Astrocyte (in vitro differentiated cells and primary cell): ENCODE measurements around the gene FAM171A2. TPM values are rescaled to one million over a fixed set of nuclear protein-coding genes. Genes with fewer than 3 reads are reported as not detected.

Experiments
- DNase-seq: peaks from one replicate; pipeline ENCODE4 v3.0.0-alpha.2; 2010; ENCODE audit warnings: low read depth
- FAIRE-seq: peaks from 2 replicates; lab custom pipeline; 2011; peaks lifted over from hg19 to GRCh38; lab: Jason Lieb, UNC
- H2AFZ ChIP-seq: 2 replicates; pipeline ENCODE4 v1.6.0; 2012; ENCODE audit warnings: low read depth, low read length, inconsistent platforms
- H3K27ac ChIP-seq: 2 replicates; pipeline ENCODE4 v1.5.1; 2011; ENCODE audit warnings: low read depth, low read length, inconsistent platforms
- H3K27me3 ChIP-seq: 2 replicates; pipeline ENCODE4 v1.6.0; 2011; ENCODE audit warnings: low read length, inconsistent platforms; ENCODE audit not compliant: insufficient read depth
- H3K36me3 ChIP-seq: 2 replicates; pipeline ENCODE4 v1.5.1; 2011; ENCODE audit warnings: low read length, inconsistent platforms; ENCODE audit not compliant: insufficient read depth
- H3K4me1 ChIP-seq: 2 replicates; pipeline ENCODE4 v1.5.1; 2011; ENCODE audit warnings: low read length, inconsistent platforms; ENCODE audit not compliant: insufficient read depth
- H3K4me2 ChIP-seq: 2 replicates; pipeline ENCODE4 v1.6.0; 2012; ENCODE audit warnings: low read length, inconsistent platforms
- H3K4me3 ChIP-seq: 2 replicates; pipeline ENCODE4 v1.5.1; 2011; ENCODE audit warnings: low read depth, mild to moderate bottlenecking, low read length, inconsistent platforms; ENCODE audit not compliant: insufficient read depth
- H3K79me2 ChIP-seq: 2 replicates; pipeline ENCODE4 v1.6.0; 2012; ENCODE audit warnings: mild to moderate bottlenecking, low read length, inconsistent platforms; ENCODE audit not compliant: insufficient read depth
- H3K9ac ChIP-seq: 2 replicates; pipeline ENCODE4 v1.6.0; 2012; ENCODE audit warnings: mild to moderate bottlenecking, low read length, inconsistent platforms
- H3K9me3 ChIP-seq: 2 replicates; pipeline ENCODE4 v1.5.1; 2012; ENCODE audit warnings: low read depth, mild to moderate bottlenecking, low read length, inconsistent platforms; ENCODE audit not compliant: insufficient read depth
- H4K20me1 ChIP-seq: 2 replicates; pipeline ENCODE4 v1.6.0; 2012; ENCODE audit warnings: low read length, inconsistent platforms; ENCODE audit not compliant: insufficient read depth
- H3K27ac Mint-ChIP-seq: one replicate; pipeline ENCODE4 v1.8.0; 2021; ENCODE audit warnings: mild to moderate bottlenecking, mixed read lengths; ENCODE audit not compliant: unreplicated experiment
- H3K27me3 Mint-ChIP-seq: one replicate; pipeline ENCODE4 v1.8.0; 2021; ENCODE audit warnings: low read depth, mixed read lengths; ENCODE audit not compliant: unreplicated experiment
- H3K36me3 Mint-ChIP-seq: one replicate; pipeline ENCODE4 v1.8.0; 2021; ENCODE audit warnings: low read depth, mixed read lengths; ENCODE audit not compliant: unreplicated experiment
- H3K4me1 Mint-ChIP-seq: one replicate; pipeline ENCODE4 v1.8.0; 2021; ENCODE audit warnings: low read depth, mixed read lengths; ENCODE audit not compliant: unreplicated experiment
- H3K4me3 Mint-ChIP-seq: one replicate; pipeline ENCODE4 v1.8.0; 2021; ENCODE audit warnings: mild to moderate bottlenecking, moderate library complexity, mixed read lengths; ENCODE audit not compliant: unreplicated experiment
- H3K9me3 Mint-ChIP-seq: one replicate; pipeline ENCODE4 v1.8.0; 2021; ENCODE audit warnings: mild to moderate bottlenecking, mixed read lengths; ENCODE audit not compliant: unreplicated experiment
- EZH2 ChIP-seq: IDR thresholded peaks from 2 replicates; pipeline ENCODE4 v1.6.1; 2012; ENCODE audit warnings: mild to moderate bottlenecking, low read length, inconsistent platforms; ENCODE audit not compliant: insufficient read depth
- total RNA-seq: library from RNA; stranded (reverse); gene quantifications from 2 replicates; pipeline ENCODE4 v1.2.1, GENCODE V29; 2021
- TF ChIP-seq, protein P1 (sequence below): IDR thresholded peaks from 2 replicates; pipeline ENCODE4 v1.5.1; 2011; ENCODE audit warnings: low read depth, mild to moderate bottlenecking, inconsistent platforms, low read length, moderate library complexity; ENCODE audit not compliant: insufficient read depth

The FAM171A2 gene
- total RNA-seq, 1 donor from 2014 or later = 18.2 TPM

GRCh38 chr17:44353672-44354331, 9.9 kb downstream of the FAM171A2 start:
- Histone ChIP-seq H3K4me3 (peak overlapping the region; percentile 28), H3K27ac (no peak overlapping the region)

DNA sequence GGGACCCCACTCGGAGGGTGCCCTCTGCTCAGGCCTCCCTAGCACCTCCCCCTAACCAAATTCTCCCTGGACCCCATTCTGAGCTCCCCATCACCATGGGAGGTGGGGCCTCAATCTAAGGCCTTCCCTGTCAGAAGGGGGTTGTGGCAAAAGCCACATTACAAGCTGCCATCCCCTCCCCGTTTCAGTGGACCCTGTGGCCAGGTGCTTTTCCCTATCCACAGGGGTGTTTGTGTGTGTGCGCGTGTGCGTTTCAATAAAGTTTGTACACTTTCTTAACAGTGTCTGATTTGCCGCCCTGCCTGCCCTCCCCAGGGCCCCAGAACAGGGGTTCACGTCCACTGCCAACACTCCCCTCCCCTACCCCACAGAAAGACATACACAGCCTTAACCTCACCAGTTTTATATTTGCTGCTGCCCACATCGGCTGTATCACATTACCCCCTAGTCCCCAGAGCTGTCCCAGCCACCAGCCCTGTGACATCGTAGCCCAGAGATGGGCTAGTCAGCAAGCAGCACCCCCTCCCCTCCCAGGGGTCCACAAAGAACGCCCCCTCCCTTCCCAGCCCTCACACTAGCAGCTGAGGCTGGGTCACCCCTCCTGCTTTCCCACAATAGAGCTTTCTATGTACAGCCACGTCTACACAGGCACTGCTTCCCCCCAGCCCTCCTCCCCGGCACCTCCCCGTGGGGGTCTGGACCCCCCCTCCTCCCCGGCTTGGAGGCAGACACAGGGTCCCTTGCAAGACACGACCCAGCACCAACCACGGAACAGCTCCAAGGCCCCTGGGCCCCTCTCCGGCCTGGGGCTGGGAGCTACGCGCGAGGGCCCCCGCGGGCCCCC, 10.6 kb downstream of the FAM171A2 start:
- no peak overlapping the region for H3K27ac ChIP-seq
- peak overlapping the region; percentile 67 for H3K4me3 Mint-ChIP-seq
- H3K9me3 Mint-ChIP-seq = no peaks in the 10 kb centered on the region
- DNase-seq = no peak
- H3K27me3 Mint-ChIP-seq = peaks cover 5% of the 10 kb centered on the region
- no peaks in the 10 kb centered on the region for H3K27me3 ChIP-seq
- no peaks in the 10 kb centered on the region for H3K4me1 ChIP-seq
- H3K36me3 ChIP-seq = no peaks in the 10 kb centered on the region
- H3K79me2 ChIP-seq = no peaks in the 10 kb centered on the region
- H3K4me3 ChIP-seq = no peak overlapping the region
- no peak for FAIRE-seq
- peaks cover 17% of the 10 kb centered on the region for H3K36me3 Mint-ChIP-seq
- peaks cover 54% of the 10 kb centered on the region for H4K20me1 ChIP-seq
- H3K4me1 Mint-ChIP-seq = no peaks in the 10 kb centered on the region
- H3K9ac ChIP-seq = no peak overlapping the region
- no peak for TF ChIP-seq EZH2
- TF ChIP-seq, protein P1, sequence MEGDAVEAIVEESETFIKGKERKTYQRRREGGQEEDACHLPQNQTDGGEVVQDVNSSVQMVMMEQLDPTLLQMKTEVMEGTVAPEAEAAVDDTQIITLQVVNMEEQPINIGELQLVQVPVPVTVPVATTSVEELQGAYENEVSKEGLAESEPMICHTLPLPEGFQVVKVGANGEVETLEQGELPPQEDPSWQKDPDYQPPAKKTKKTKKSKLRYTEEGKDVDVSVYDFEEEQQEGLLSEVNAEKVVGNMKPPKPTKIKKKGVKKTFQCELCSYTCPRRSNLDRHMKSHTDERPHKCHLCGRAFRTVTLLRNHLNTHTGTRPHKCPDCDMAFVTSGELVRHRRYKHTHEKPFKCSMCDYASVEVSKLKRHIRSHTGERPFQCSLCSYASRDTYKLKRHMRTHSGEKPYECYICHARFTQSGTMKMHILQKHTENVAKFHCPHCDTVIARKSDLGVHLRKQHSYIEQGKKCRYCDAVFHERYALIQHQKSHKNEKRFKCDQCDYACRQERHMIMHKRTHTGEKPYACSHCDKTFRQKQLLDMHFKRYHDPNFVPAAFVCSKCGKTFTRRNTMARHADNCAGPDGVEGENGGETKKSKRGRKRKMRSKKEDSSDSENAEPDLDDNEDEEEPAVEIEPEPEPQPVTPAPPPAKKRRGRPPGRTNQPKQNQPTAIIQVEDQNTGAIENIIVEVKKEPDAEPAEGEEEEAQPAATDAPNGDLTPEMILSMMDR = no peak
- peak overlapping the region; percentile 62 for H3K27ac Mint-ChIP-seq
- H3K4me2 ChIP-seq = peak overlapping the region; percentile 66
- no peak overlapping the region for H2AFZ ChIP-seq
- H3K9me3 ChIP-seq = no peaks in the 10 kb centered on the region

More at GRCh38 chr17:44353672-44354331, 9.9 kb downstream of the FAM171A2 start:
- Histone ChIP-seq H4K20me1 (peaks cover 50% of the 10 kb centered on the region), H3K9me3 (no peaks in the 10 kb centered on the region), H3K36me3 (no peaks in the 10 kb centered on the region), H3K4me1 (no peaks in the 10 kb centered on the region), H3K79me2 (no peaks in the 10 kb centered on the region), H3K4me2 (peak overlapping the region; percentile 66), H3K9ac (no peak overlapping the region), H2AFZ (no peak overlapping the region), H3K27me3 (no peaks in the 10 kb centered on the region)
- no peak overlapping the region for H3K4me3 Mint-ChIP-seq
- no peak for DNase-seq
- H3K27ac Mint-ChIP-seq = no peak overlapping the region
- H3K27me3 Mint-ChIP-seq = peaks cover 5% of the 10 kb centered on the region
- H3K36me3 Mint-ChIP-seq = peaks cover 16% of the 10 kb centered on the region
- H3K4me1 Mint-ChIP-seq = no peaks in the 10 kb centered on the region
- TF ChIP-seq, protein P1 = no peak
- no peak for TF ChIP-seq EZH2
- H3K9me3 Mint-ChIP-seq = no peaks in the 10 kb centered on the region
- FAIRE-seq = no peak
